Breast epithelium (tissue), 4 donors: Measurements from ENCODE around the gene TRIM33. TPM values are rescaled to one million over a fixed set of nuclear protein-coding genes. Genes with fewer than 3 reads are reported as not detected.
"Not testable (repeated sequence)": the region's sequence is repeated elsewhere in the genome, so short reads cannot be mapped to it uniquely, and the experiment has no call there.

Source experiments
- DNase-seq, 2 donors: peaks; one replicate each; pipeline ENCODE4 v3.0.0-alpha.2; 2019; ENCODE audit warnings: low spot score in 2 of 2
- H3K27ac ChIP-seq, 2 donors: fragments of 200-600 bp; sonication (generic) in 1 of 2; one replicate each; pipeline ENCODE4 v1.5.1; 2016 to 2019; ENCODE audit warnings: mild to moderate bottlenecking in 1 of 2
- H3K27me3 ChIP-seq, 2 donors: fragments of 200-600 bp; sonication (generic) in 1 of 2; one replicate each; pipeline versions ENCODE4 v1.5.1 to v1.6.0; 2017 to 2019; ENCODE audit warnings: control low read depth in 1 of 2, mild to moderate bottlenecking in 1 of 2
- H3K36me3 ChIP-seq: fragments of 200-600 bp; one replicate; pipeline ENCODE4 v1.5.1; 2019
- H3K4me1 ChIP-seq, 2 donors: fragments of 200-600 bp; sonication (generic); one replicate each; pipeline ENCODE4 v1.5.1; 2016 to 2019; ENCODE audit warnings: control low read depth in 1 of 2
- H3K4me3 ChIP-seq, 3 donors: fragments of 200-600 bp; sonication (generic); 1 replicate in 2 of 3; 2 replicates in 1 of 3; pipeline ENCODE4 v1.5.1; 2016 to 2019; ENCODE audit warnings: mild to moderate bottlenecking in 3 of 3, moderate library complexity in 2 of 3
- H3K9me3 ChIP-seq, 2 donors: fragments of 200-600 bp; sonication (generic) in 1 of 2; one replicate each; pipeline ENCODE4 v1.5.1; 2016 to 2019; ENCODE audit warnings: control low read depth in 1 of 2
- CTCF ChIP-seq, 3 donors: fragments of 450-650 bp; IDR thresholded peaks; one replicate each; pipeline ENCODE4 v1.5.1; 2016 to 2017; ENCODE audit warnings: antibody characterized with exemption in 3 of 3, mild to moderate bottlenecking in 3 of 3, moderate library complexity in 3 of 3
- POLR2A ChIP-seq: fragments of 450-650 bp; IDR thresholded peaks from one replicate; pipeline ENCODE4 v1.6.1; 2016; ENCODE audit warnings: antibody characterized with exemption, mild to moderate bottlenecking, moderate library complexity
- POLR2AphosphoS5 ChIP-seq, 3 donors: sonication (generic); formaldehyde crosslinking; IDR thresholded peaks; one replicate each; pipeline ENCODE4 v1.6.1; 2017; ENCODE audit warnings: antibody characterized with exemption in 3 of 3
- intact Hi-C: fragments of 100-400 bp; cut with DNase I; formaldehyde crosslinking; loops from one replicate; pipeline ENCODE4 v1.15.1; 2023; ENCODE audit warnings: low total_unique reads
- total RNA-seq, 3 donors: library from RNA; depleted of rRNA; stranded (reverse); fragments of >200 nt; gene quantifications; one replicate each; pipeline ENCODE4 v1.1.0, GENCODE V29; 2016

Gene TRIM33
- total RNA-seq, 3 donors from 2014 or later: 40.8 to 80.9 (median 56.4) TPM

GRCh38 chr1:114455102-114455785 lies 55.8 kb downstream of the TRIM33 start:
- Histone ChIP-seq H3K4me1 (no peaks in the 10 kb centered on the region), H3K27ac (no peak overlapping the region), H3K36me3 (no peaks in the 10 kb centered on the region), H3K9me3 (no peaks in the 10 kb centered on the region), H3K4me3 (no peak overlapping the region), H3K27me3 (no peaks in the 10 kb centered on the region)
- intact Hi-C loops: no loop called here
- DNase-seq: no peak
- TF ChIP-seq POLR2A (no peak), CTCF (IDR thresholded peaks at IDR 0.05) (no peak), POLR2AphosphoS5 (IDR thresholded peaks at IDR 0.05) (no peak)

GRCh38 chr1:114454539-114454938 lies 56.5 kb downstream of the TRIM33 start:
- Histone ChIP-seq H3K27ac (no peak overlapping the region), H3K36me3 (no peaks in the 10 kb centered on the region), H3K27me3 (no peaks in the 10 kb centered on the region), H3K4me3 (no peak overlapping the region), H3K4me1 (no peaks in the 10 kb centered on the region), H3K9me3 (no peaks in the 10 kb centered on the region)
- no peak for DNase-seq
- TF ChIP-seq POLR2A: no peak
- no peak for TF ChIP-seq POLR2AphosphoS5 (IDR thresholded peaks at IDR 0.05)
- no peak for TF ChIP-seq CTCF (IDR thresholded peaks at IDR 0.05)
- intact Hi-C loops: no loop called here

- TF ChIP-seq CTCF (IDR thresholded peaks at IDR 0.05) (no peak), POLR2AphosphoS5 (IDR thresholded peaks at IDR 0.05) (no peak), POLR2A (no peak)
- intact Hi-C loops: no loop called here
- Histone ChIP-seq H3K4me1 (no peaks in the 10 kb centered on the region), H3K9me3 (no peaks in the 10 kb centered on the region), H3K36me3 (no peaks in the 10 kb centered on the region), H3K27ac (no peak overlapping the region), H3K27me3 (no peaks in the 10 kb centered on the region), H3K4me3 (no peak overlapping the region)
- DNase-seq: no peak
Measured at GRCh38 chr1:114453361-114453784, 57.6 kb downstream of the TRIM33 start.

- no peaks in the 10 kb centered on the region for H3K36me3 ChIP-seq
- H3K27me3 ChIP-seq: no peaks in the 10 kb centered on the region
- TF ChIP-seq POLR2AphosphoS5 (IDR thresholded peaks at IDR 0.05): no peak
- TF ChIP-seq CTCF (IDR thresholded peaks at IDR 0.05): no peak
- no peak for TF ChIP-seq POLR2A
- intact Hi-C loops: no loop called here
- no peak for DNase-seq
- no peaks in the 10 kb centered on the region for H3K4me1 ChIP-seq
- no peaks in the 10 kb centered on the region for H3K9me3 ChIP-seq
- H3K27ac ChIP-seq: no peak overlapping the region
- H3K4me3 ChIP-seq: no peak overlapping the region
Measured at GRCh38 chr1:114448370-114449036, 62.5 kb downstream of the TRIM33 start.

- DNase-seq: no peak
- H3K4me1 ChIP-seq: no peaks in the 10 kb centered on the region
- H3K4me3 ChIP-seq: no peak overlapping the region
- intact Hi-C loops: no loop called here
- no peaks in the 10 kb centered on the region for H3K36me3 ChIP-seq
- no peaks in the 10 kb centered on the region for H3K27me3 ChIP-seq
- H3K27ac ChIP-seq: no peak overlapping the region
- no peaks in the 10 kb centered on the region for H3K9me3 ChIP-seq
- TF ChIP-seq CTCF (IDR thresholded peaks at IDR 0.05) (no peak), POLR2A (no peak), POLR2AphosphoS5 (IDR thresholded peaks at IDR 0.05) (no peak)
Measured at GRCh38 chr1:114446198-114446597, 64.8 kb downstream of the TRIM33 start.

- H3K27me3 ChIP-seq, H3K9me3 ChIP-seq, H3K4me3 ChIP-seq, H3K27ac ChIP-seq, H3K36me3 ChIP-seq, DNase-seq, H3K4me1 ChIP-seq, intact Hi-C loops: not testable (repeated sequence)
Measured at GRCh38 chr1:114443226-114443625, 67.8 kb downstream of the TRIM33 start.
